ENCODE results near the gene ATP6V0A4.

- TF ChIP-seq CTCF (IDR thresholded peaks at IDR 0.05; ENCODE audit: borderline replicate concordance, extremely low read depth, low read length, poor library complexity, severe bottlenecking), result no peak
- TF ChIP-seq EZH2 (IDR thresholded peaks at IDR 0.05; ENCODE audit: borderline replicate concordance, low read depth, low read length, severe bottlenecking), result no peak
Measured at GRCh38 chr7:138753610-138754009, 44.4 kb downstream of the ATP6V0A4 start.
